Keratinocyte (primary cell): Measurements from ENCODE around the gene PVRIG. TPM values are rescaled to one million over a fixed set of nuclear protein-coding genes. Genes with fewer than 3 reads are reported as not detected.
"Not testable (repeated sequence)": the region's sequence is repeated elsewhere in the genome, so short reads cannot be mapped to it uniquely, and the experiment has no call there.

ENCODE experiments used
- DNase-seq: peaks from one replicate; pipeline ENCODE4 v3.0.0-alpha.2; 2011; ENCODE audit warnings: low read depth, missing footprints, low spot score
- FAIRE-seq: peaks from 2 replicates; lab custom pipeline; 2011; peaks lifted over from hg19 to GRCh38; lab: Jason Lieb, UNC
- H2AFZ ChIP-seq: 2 replicates; pipeline ENCODE4 v1.6.0; 2012; ENCODE audit warnings: low read length, control low read depth, inconsistent platforms; ENCODE audit not compliant: control insufficient read depth
- H3K27ac ChIP-seq: 2 replicates; pipeline ENCODE4 v1.5.1; 2011; ENCODE audit warnings: low read length; ENCODE audit not compliant: control insufficient read depth, insufficient read depth
- H3K27me3 ChIP-seq: 3 replicates; pipeline ENCODE4 v1.6.0; 2011; ENCODE audit warnings: low read length; ENCODE audit not compliant: control insufficient read depth, insufficient read depth; ENCODE audit errors: extremely low read depth
- H3K36me3 ChIP-seq, 2 experiments: 2 replicates in 1 of 2; 3 replicates in 1 of 2; pipeline ENCODE4 v1.5.1; 2011; ENCODE audit warnings: low read length in 2 of 2, mild to moderate bottlenecking in 1 of 2; ENCODE audit not compliant: control insufficient read depth in 2 of 2, insufficient read depth in 2 of 2; ENCODE audit errors: extremely low read depth in 1 of 2
- H3K4me1 ChIP-seq: 3 replicates; pipeline ENCODE4 v1.5.1; 2011; ENCODE audit warnings: low read length; ENCODE audit not compliant: control insufficient read depth, insufficient read depth; ENCODE audit errors: extremely low read depth
- H3K4me2 ChIP-seq: 3 replicates; pipeline ENCODE4 v1.6.0; 2011; ENCODE audit warnings: low read depth, low read length; ENCODE audit not compliant: control insufficient read depth, insufficient read depth; ENCODE audit errors: extremely low read depth
- H3K4me3 ChIP-seq, 3 experiments: fragments of 200-600 bp in 1 of 3; sonication (generic) in 1 of 3; 2 replicates in 2 of 3; 3 replicates in 1 of 3; pipeline ENCODE4 v1.5.1; 2011 to 2016; ENCODE audit warnings: low read length in 3 of 3, mild to moderate bottlenecking in 3 of 3, control low read depth in 2 of 3, inconsistent platforms in 1 of 3, low read depth in 1 of 3, mixed read lengths in 1 of 3, mixed run types in 1 of 3, moderate library complexity in 1 of 3; ENCODE audit not compliant: control insufficient read depth in 2 of 3, insufficient read depth in 2 of 3; ENCODE audit errors: extremely low read depth in 1 of 3
- H3K79me2 ChIP-seq: 2 replicates; pipeline ENCODE4 v1.6.0; 2012; ENCODE audit warnings: low read length; ENCODE audit not compliant: control insufficient read depth, insufficient read depth
- H3K9ac ChIP-seq: 3 replicates; pipeline ENCODE4 v1.6.0; 2011; ENCODE audit warnings: low read length; ENCODE audit not compliant: control insufficient read depth, insufficient read depth; ENCODE audit errors: extremely low read depth
- H3K9me1 ChIP-seq: 3 replicates; pipeline ENCODE4 v1.6.0; 2011; ENCODE audit warnings: low read length; ENCODE audit not compliant: control insufficient read depth, insufficient read depth; ENCODE audit errors: extremely low read depth
- H3K9me3 ChIP-seq: 2 replicates; pipeline ENCODE4 v1.5.1; 2012; ENCODE audit warnings: low read depth, low read length; ENCODE audit not compliant: control insufficient read depth
- H4K20me1 ChIP-seq: 3 replicates; pipeline ENCODE4 v1.6.0; 2011; ENCODE audit warnings: low read length; ENCODE audit not compliant: control insufficient read depth, insufficient read depth; ENCODE audit errors: extremely low read depth
- dilution Hi-C: fragments of 300-500 bp; cut with MboI; formaldehyde crosslinking; loops from one replicate; pipeline ENCODE4 v1.7.0; 2020; ENCODE audit warnings: low sequenced_read_pairs; ENCODE audit not compliant: extremely low pct_ligation_motif_present
- polyA plus RNA-seq, 5 experiments: library from polyadenylated mRNA; depleted of rRNA in 3 of 5; stranded (reverse) in 3 of 5; stranded (forward) in 1 of 5; unstranded in 1 of 5; fragments of >200 nt; gene quantifications; 1 replicate in 1 of 5; 2 replicates in 3 of 5; 3 replicates in 1 of 5; pipeline versions ENCODE4 v1.2.1 to v1.2.3, GENCODE V29; 2011 to 2012; ENCODE audit warnings: missing spikeins in 2 of 5, low read depth in 1 of 5, low replicate concordance in 1 of 5

PVRIG gene
- polyA plus RNA-seq, 1 donor (not counting 4 experiments of a cell fraction or from before 2014, with no cell fraction given) = 0.41 TPM

DNA sequence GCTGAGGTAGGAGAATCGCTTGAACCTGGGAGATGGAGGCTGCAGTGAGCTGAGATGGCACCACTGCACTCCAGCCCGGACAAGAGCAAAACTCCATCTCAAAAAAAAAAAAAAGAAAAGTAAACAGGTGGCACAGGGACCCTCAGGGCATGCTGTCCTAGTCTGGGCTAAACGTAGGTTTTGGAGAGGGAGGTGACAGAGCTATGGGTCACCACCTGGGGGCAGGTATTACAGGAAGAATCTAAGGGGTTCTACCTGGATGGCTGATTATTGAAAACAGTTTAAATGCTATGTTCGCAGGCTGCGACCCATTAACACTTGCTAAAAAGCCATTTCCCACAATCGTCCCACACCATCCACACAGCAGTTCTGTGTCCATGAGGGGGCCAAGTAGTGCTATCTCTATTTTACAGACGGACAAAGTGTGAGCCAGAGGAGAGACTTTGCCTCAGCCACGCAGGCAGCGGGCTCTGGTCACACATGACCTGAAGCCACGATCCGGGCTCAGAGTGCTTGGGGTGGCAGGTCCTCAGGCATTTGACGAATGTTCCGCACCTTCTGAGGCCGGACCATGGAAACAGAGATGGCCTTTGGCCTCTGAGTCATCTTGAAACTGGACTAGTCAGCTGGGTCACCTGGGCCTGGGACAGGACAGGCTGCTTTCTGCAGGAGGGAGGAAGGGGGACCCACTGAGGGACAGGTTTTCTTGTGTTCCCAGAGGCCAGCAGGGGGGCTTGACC, 49.7 kb downstream of the PVRIG start:
- H4K20me1 ChIP-seq = not testable (repeated sequence)

DNA sequence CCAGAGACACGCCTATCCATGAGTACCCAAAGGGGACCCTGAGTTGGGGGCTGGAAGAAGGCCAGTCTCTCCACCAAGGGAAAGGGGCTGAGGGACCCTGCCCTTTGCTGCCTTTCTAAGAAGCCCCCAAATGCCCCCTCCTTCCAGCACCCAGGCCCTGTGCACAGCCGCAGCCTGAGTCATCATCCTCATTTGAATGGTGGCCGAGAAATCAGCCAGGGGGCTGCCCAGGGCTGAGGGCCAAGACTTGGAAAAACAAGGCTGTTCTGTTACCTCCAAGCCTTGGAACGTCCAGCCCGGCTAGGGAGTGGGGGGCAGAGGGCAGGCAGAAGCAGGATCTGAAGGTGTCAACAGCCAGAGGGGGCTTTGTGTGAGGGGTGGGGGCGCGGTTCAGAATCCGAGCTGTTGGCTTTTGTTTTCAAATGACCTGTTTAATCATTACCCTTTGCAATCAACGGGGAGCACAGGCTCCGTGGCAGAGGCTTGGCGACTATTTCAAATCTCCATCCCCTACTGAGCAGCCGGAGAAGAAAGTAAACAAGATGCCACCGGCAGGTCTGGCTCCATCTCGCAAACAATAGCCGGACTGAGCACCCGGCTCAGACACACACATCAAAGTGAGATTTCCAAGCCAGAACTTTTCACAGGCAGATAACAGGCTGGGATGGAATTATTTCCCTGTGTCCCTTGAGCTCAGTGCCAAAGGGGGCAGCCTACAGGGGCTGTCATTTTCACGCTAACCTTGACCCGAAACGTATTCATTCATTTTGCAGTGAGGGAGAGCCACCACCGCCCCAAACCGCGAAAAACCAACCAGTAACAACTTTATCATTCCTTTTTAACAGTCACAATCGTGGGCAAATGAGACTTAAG, 50.5 kb downstream of the PVRIG start:
- H3K9ac ChIP-seq, H2AFZ ChIP-seq, FAIRE-seq: not testable (repeated sequence)

More for the DNA sequence above, 49.7 kb downstream of the PVRIG start:
- H3K4me3 ChIP-seq, H3K27me3 ChIP-seq, H3K9me3 ChIP-seq, H2AFZ ChIP-seq, H3K9me1 ChIP-seq, H3K27ac ChIP-seq, H3K9ac ChIP-seq, DNase-seq, H3K79me2 ChIP-seq, H3K4me1 ChIP-seq, dilution Hi-C loops, H3K36me3 ChIP-seq, FAIRE-seq, H3K4me2 ChIP-seq: not testable (repeated sequence)

More for the DNA sequence above, 50.5 kb downstream of the PVRIG start:
- H3K9me1 ChIP-seq, H3K4me1 ChIP-seq, H3K79me2 ChIP-seq, DNase-seq, H4K20me1 ChIP-seq, H3K27me3 ChIP-seq, H3K27ac ChIP-seq, H3K36me3 ChIP-seq, dilution Hi-C loops, H3K9me3 ChIP-seq: not testable (repeated sequence)
- Histone ChIP-seq H3K4me2 (peak overlapping the region; percentile 29), H3K4me3 (peak overlapping the region in 1 of 3 experiments; percentile 42)

Other genes starting within 250 kb of the PVRIG start
- gene AZGP1, start 243.9 kb upstream of the PVRIG start, polyA plus RNA-seq = 0.14 to 1.3 TPM (median 1.3 TPM) in 3 replicates
- gene ZKSCAN1, start 204.4 kb upstream of the PVRIG start, polyA plus RNA-seq = 20.6 to 26.8 TPM (median 24.7 TPM) in 3 replicates
- 11.2 to 12.9 TPM (median 12.6 TPM) in 3 replicates for gene ZSCAN21, start 170.2 kb upstream of the PVRIG start, polyA plus RNA-seq
- 16.6 to 17.7 TPM (median 16.8 TPM) in 3 replicates for gene ZNF3, start 138.2 kb upstream of the PVRIG start, polyA plus RNA-seq
- 144 to 184 TPM (median 171 TPM) in 3 replicates for gene COPS6, start 131.0 kb upstream of the PVRIG start, polyA plus RNA-seq
- gene MCM7, start 118.6 kb upstream of the PVRIG start, polyA plus RNA-seq = 23.7 to 60.0 TPM (median 46.8 TPM) in 3 replicates
- 13.7 to 15.2 TPM (median 14.2 TPM) in 3 replicates for gene AP4M1, start 118.3 kb upstream of the PVRIG start, polyA plus RNA-seq
- gene TAF6, start 100.6 kb upstream of the PVRIG start, polyA plus RNA-seq = 4.5 to 11.7 TPM (median 7.6 TPM) in 3 replicates
- 7.7 to 9.9 TPM (median 9.8 TPM) in 3 replicates for gene CNPY4, start 100.3 kb upstream of the PVRIG start, polyA plus RNA-seq
- 0.21 to 0.50 TPM (median 0.46 TPM) in 3 replicates for gene MBLAC1, start 93.0 kb upstream of the PVRIG start, polyA plus RNA-seq
- gene LAMTOR4, start 71.0 kb upstream of the PVRIG start, polyA plus RNA-seq = 99.2 to 151 TPM (median 115 TPM) in 3 replicates
- gene TRAPPC14, start 61.2 kb upstream of the PVRIG start, polyA plus RNA-seq = 3.1 to 4.7 TPM (median 4.4 TPM) in 3 replicates
- gene GAL3ST4, start 51.3 kb upstream of the PVRIG start, polyA plus RNA-seq = 1.5 to 2.7 TPM (median 1.5 TPM) in 3 replicates
- gene GPC2, start 42.6 kb upstream of the PVRIG start, polyA plus RNA-seq = 0.55 to 0.81 TPM (median 0.61 TPM) in 3 replicates
- gene STAG3, start 42.0 kb upstream of the PVRIG start, polyA plus RNA-seq = 0.10 to 0.28 TPM (median 0.15 TPM) in 3 replicates
- not detected in 3 replicates for gene SPDYE3, start 87.8 kb downstream of the PVRIG start, polyA plus RNA-seq
- gene PILRB, start 138.2 kb downstream of the PVRIG start, polyA plus RNA-seq = 16.5 to 31.4 TPM (median 23.1 TPM) in 3 replicates
- gene PILRA, start 153.5 kb downstream of the PVRIG start, polyA plus RNA-seq = 0.17 to 0.59 TPM (median 0.33 TPM) in 3 replicates
- gene ZCWPW1, start 208.8 kb downstream of the PVRIG start, polyA plus RNA-seq = 1.4 to 2.0 TPM (median 1.7 TPM) in 3 replicates
- 10.6 to 14.7 TPM (median 10.8 TPM) in 3 replicates for gene MEPCE, start 209.9 kb downstream of the PVRIG start, polyA plus RNA-seq
- 12.2 to 15.3 TPM (median 13.3 TPM) in 3 replicates for gene PPP1R35, start 216.5 kb downstream of the PVRIG start, polyA plus RNA-seq
- 0.24 to 0.54 TPM (median 0.37 TPM) in 3 replicates for gene SPACDR, start 244.3 kb downstream of the PVRIG start, polyA plus RNA-seq